HG03469 (cell line): ENCODE results near the gene OR2T10.
"Not testable (repeated sequence)": the region's sequence is repeated elsewhere in the genome, so short reads cannot be mapped to it uniquely, and the experiment has no call there.

ENCODE experiments used
- ATAC-seq: cut with Tn5 transposase; IDR thresholded peaks from one replicate; pipeline ENCODE4 v1.9.1; 2021; ENCODE audit warnings: mild to moderate bottlenecking, moderate library complexity, moderate number of reproducible peaks; ENCODE audit not compliant: unreplicated experiment

Gene OR2T10

GRCh38 chr1:248597589-248597988, at the start of gene OR2T10:
OR2T10 (minus strand) TSS chr1:248597700; CDS start chr1:248593768, 3,932 bp downstream.
- ATAC-seq, result no peak

GRCh38 chr1:248645178-248645577, 47.7 kb upstream of the OR2T10 start, which contains the start of gene OR2T35:
OR2T35 (minus strand) TSS chr1:248645278; CDS start chr1:248639258, 6,020 bp downstream.
- ATAC-seq, result not testable (repeated sequence)

- ATAC-seq, result peak; percentile 63
Observed at GRCh38 chr1:248642971-248643651, 45.6 kb upstream of the OR2T10 start.

GRCh38 chr1:248641583-248641982, 44.1 kb upstream of the OR2T10 start:
- ATAC-seq, result not testable (repeated sequence)

- ATAC-seq, result peak; percentile 39
Observed at GRCh38 chr1:248640906-248641305, 43.4 kb upstream of the OR2T10 start.

GRCh38 chr1:248639652-248640051, 42.2 kb upstream of the OR2T10 start:
- ATAC-seq, result peak; percentile 27

GRCh38 chr1:248636612-248637011, 39.1 kb upstream of the OR2T10 start:
- not testable (repeated sequence) for ATAC-seq

- not testable (repeated sequence) for ATAC-seq
Observed at GRCh38 chr1:248634991-248635390, 37.5 kb upstream of the OR2T10 start, which contains the start of gene OR2T11. OR2T11 (minus strand) TSS chr1:248635091; CDS start chr1:248627128, 7,963 bp downstream.

GRCh38 chr1:248631354-248632008, 34.0 kb upstream of the OR2T10 start:
- no peak for ATAC-seq

- ATAC-seq, result no peak
Observed at GRCh38 chr1:248630551-248630950, 33.1 kb upstream of the OR2T10 start.

GRCh38 chr1:248627971-248628844, 30.7 kb upstream of the OR2T10 start:
- ATAC-seq, result peak; percentile 84

- ATAC-seq, result no peak
Observed at GRCh38 chr1:248625971-248626370, 28.5 kb upstream of the OR2T10 start.

GRCh38 chr1:248625166-248625565, 27.7 kb upstream of the OR2T10 start:
- no peak for ATAC-seq

GRCh38 chr1:248622570-248623001, 25.1 kb upstream of the OR2T10 start:
- ATAC-seq, result peak; percentile 96

- no peak for ATAC-seq
Observed at GRCh38 chr1:248621770-248622169, 24.3 kb upstream of the OR2T10 start.

GRCh38 chr1:248618878-248619277, 21.4 kb upstream of the OR2T10 start:
- no peak for ATAC-seq

- ATAC-seq, result no peak
Observed at GRCh38 chr1:248618119-248618518, 20.6 kb upstream of the OR2T10 start.

- no peak for ATAC-seq
Observed at GRCh38 chr1:248613742-248614141, 16.2 kb upstream of the OR2T10 start.

- no peak for ATAC-seq
Observed at GRCh38 chr1:248611883-248612414, 14.4 kb upstream of the OR2T10 start.

- ATAC-seq, result no peak
Observed at GRCh38 chr1:248610301-248610700, 12.8 kb upstream of the OR2T10 start.

GRCh38 chr1:248599396-248599795, 1.9 kb upstream of the OR2T10 start:
- ATAC-seq, result no peak
